Measurements from ENCODE around the gene SH3RF2.

- TF ChIP-seq, protein P1, sequence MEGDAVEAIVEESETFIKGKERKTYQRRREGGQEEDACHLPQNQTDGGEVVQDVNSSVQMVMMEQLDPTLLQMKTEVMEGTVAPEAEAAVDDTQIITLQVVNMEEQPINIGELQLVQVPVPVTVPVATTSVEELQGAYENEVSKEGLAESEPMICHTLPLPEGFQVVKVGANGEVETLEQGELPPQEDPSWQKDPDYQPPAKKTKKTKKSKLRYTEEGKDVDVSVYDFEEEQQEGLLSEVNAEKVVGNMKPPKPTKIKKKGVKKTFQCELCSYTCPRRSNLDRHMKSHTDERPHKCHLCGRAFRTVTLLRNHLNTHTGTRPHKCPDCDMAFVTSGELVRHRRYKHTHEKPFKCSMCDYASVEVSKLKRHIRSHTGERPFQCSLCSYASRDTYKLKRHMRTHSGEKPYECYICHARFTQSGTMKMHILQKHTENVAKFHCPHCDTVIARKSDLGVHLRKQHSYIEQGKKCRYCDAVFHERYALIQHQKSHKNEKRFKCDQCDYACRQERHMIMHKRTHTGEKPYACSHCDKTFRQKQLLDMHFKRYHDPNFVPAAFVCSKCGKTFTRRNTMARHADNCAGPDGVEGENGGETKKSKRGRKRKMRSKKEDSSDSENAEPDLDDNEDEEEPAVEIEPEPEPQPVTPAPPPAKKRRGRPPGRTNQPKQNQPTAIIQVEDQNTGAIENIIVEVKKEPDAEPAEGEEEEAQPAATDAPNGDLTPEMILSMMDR (IDR thresholded peaks at IDR 0.05 in 8 of 11, conservative IDR thresholded peaks at IDR 0.05 in 3 of 11): no peak
- TF ChIP-seq POLR2A (IDR thresholded peaks at IDR 0.05): no peak
- no peak for TF ChIP-seq POLR2AphosphoS5 (IDR thresholded peaks at IDR 0.05)
Measured at GRCh38 chr5:145938776-145939539, 2.6 kb downstream of the SH3RF2 start.
